ENCODE results near the gene CD80.

DNA sequence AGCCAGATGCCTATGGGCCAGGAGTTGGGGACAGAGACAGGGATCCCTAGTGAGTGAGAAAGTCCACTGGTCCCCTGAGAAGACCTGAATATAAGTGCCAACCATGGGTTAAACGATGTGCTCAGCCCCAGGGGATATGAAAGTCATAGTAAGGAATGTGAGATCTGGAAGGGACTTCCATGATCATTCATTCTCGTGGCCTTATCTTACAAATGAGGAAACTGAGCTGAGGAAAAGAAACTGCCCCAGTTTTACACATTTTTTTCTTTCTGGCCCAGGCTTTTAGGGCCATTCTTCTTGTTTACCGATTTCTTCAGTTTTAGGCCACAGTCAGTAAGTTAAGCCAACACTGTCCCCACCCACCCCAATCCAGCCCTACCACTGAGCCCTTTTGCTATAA lies 11.1 kb downstream of the CD80 start:
- TF ChIP-seq, protein P1, sequence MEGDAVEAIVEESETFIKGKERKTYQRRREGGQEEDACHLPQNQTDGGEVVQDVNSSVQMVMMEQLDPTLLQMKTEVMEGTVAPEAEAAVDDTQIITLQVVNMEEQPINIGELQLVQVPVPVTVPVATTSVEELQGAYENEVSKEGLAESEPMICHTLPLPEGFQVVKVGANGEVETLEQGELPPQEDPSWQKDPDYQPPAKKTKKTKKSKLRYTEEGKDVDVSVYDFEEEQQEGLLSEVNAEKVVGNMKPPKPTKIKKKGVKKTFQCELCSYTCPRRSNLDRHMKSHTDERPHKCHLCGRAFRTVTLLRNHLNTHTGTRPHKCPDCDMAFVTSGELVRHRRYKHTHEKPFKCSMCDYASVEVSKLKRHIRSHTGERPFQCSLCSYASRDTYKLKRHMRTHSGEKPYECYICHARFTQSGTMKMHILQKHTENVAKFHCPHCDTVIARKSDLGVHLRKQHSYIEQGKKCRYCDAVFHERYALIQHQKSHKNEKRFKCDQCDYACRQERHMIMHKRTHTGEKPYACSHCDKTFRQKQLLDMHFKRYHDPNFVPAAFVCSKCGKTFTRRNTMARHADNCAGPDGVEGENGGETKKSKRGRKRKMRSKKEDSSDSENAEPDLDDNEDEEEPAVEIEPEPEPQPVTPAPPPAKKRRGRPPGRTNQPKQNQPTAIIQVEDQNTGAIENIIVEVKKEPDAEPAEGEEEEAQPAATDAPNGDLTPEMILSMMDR (conservative IDR thresholded peaks at IDR 0.05 in 1 of 2, IDR thresholded peaks at IDR 0.05 in 1 of 2; ENCODE audit: extremely low read depth in 1 of 2, insufficient read depth in 1 of 2, low read depth in 1 of 2, low read length in 2 of 2), result no peak
- TF ChIP-seq EZH2 (IDR thresholded peaks at IDR 0.05; ENCODE audit: borderline replicate concordance, low read length), result no peak

Measured in mammary epithelial cell (primary cell).